ENCODE data around the gene JADE1.
A peak's percentile ranks its signal among the peaks of the same experiment; 100 is the strongest.

JADE1 gene

DNA sequence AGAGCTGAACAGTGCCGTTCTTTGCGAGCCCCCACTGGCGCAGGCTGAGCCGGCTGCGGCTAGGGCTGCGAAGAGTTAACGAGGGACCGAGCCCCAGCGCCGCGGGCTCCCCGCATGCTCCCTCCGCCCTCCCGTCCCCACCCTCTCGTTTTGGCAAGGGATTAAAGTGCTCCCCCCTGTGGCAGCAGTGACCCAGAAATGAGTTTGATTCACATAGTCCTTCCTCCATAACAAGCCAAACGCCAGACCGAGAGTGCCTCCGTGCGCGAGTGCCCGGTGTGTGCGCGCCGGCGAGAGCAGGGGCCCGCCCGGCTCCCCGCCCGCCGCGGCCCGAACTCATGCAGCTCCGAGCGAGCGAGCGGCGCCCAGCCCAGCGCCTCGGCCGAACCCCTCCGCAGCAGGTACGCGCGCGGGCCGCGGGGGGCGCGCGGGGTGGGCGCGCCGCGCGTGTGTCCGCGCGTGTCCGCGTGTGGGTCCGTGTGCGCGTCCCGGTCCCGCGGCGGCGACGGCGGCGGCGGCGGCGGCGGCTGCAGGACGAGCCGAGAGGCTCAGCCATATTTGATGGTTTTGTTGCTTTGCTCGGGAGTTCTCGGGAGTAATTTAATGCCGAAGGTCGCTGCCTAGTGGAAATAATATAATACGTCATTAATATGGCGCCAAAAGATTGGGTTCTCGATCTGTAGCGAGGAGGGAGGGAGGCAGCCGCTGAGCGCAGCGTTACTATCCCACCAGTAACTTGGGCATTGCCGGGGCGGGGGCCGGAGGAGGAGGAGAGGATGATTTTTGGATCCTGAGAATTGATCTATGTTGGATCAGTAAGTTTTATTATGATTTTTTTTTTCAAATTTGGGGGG lies at the start of gene JADE1:
JADE1 (plus strand) TSS at position 224 of the 854 bp plus-strand sequence. CDS start 22,059 bp downstream, outside the sequence.
- in situ Hi-C loops (cut with MboI; ENCODE audit: low sequenced_read_pairs, unreplicated experiment) = loop anchor here (5.0 kb wide), 1 partner anchor 232 kb away; no protein-coding TSS in a partner anchor
- TF ChIP-seq, protein P1, sequence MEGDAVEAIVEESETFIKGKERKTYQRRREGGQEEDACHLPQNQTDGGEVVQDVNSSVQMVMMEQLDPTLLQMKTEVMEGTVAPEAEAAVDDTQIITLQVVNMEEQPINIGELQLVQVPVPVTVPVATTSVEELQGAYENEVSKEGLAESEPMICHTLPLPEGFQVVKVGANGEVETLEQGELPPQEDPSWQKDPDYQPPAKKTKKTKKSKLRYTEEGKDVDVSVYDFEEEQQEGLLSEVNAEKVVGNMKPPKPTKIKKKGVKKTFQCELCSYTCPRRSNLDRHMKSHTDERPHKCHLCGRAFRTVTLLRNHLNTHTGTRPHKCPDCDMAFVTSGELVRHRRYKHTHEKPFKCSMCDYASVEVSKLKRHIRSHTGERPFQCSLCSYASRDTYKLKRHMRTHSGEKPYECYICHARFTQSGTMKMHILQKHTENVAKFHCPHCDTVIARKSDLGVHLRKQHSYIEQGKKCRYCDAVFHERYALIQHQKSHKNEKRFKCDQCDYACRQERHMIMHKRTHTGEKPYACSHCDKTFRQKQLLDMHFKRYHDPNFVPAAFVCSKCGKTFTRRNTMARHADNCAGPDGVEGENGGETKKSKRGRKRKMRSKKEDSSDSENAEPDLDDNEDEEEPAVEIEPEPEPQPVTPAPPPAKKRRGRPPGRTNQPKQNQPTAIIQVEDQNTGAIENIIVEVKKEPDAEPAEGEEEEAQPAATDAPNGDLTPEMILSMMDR (IDR thresholded peaks at IDR 0.05; ENCODE audit: borderline replicate concordance, control extremely low read depth, extremely low read depth, insufficient read depth, missing control alignments) = peak; percentile 72
- peak; percentile 91 for DNase-seq (ENCODE audit: low spot score)

- TF ChIP-seq, protein P1 (IDR thresholded peaks at IDR 0.05; ENCODE audit: borderline replicate concordance, control extremely low read depth, extremely low read depth, insufficient read depth, missing control alignments) = no peak
- in situ Hi-C loops (cut with MboI; ENCODE audit: low sequenced_read_pairs, unreplicated experiment) = no loop called here
- no peak for DNase-seq (ENCODE audit: low spot score)
These were observed 42.7 kb upstream of the JADE1 start for GRCh38 chr4:128766781-128767180.

GRCh38 chr4:128768373-128768996 lies 41.0 kb upstream of the JADE1 start:
- TF ChIP-seq, protein P1 (IDR thresholded peaks at IDR 0.05; ENCODE audit: borderline replicate concordance, control extremely low read depth, extremely low read depth, insufficient read depth, missing control alignments) = no peak
- no peak for DNase-seq (ENCODE audit: low spot score)
- in situ Hi-C loops (cut with MboI; ENCODE audit: low sequenced_read_pairs, unreplicated experiment) = no loop called here

DNA sequence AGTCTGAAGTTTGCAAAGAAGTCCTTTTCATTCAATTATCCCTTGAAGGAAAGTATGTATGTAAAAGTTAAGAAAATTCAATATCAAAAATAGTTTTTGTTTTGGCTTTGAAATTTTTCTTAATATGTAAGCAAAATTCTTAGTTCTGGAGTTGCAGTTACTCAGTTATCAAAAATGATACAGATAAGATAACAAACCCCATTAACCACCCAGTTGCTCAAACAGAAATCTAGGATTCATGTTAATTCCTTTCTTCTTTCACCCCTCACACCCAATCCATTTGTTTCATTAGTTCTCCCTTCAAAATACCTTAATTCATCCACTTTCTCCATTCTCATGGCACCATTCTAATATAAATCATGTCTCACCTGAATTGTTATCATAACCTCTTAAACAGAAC lies 40.5 kb upstream of the JADE1 start:
- DNase-seq (ENCODE audit: low spot score) = no peak
- TF ChIP-seq, protein P1 (IDR thresholded peaks at IDR 0.05; ENCODE audit: borderline replicate concordance, control extremely low read depth, extremely low read depth, insufficient read depth, missing control alignments) = no peak
- in situ Hi-C loops (cut with MboI; ENCODE audit: low sequenced_read_pairs, unreplicated experiment) = no loop called here

GRCh38 chr4:128770807-128771206 lies 38.7 kb upstream of the JADE1 start:
- no peak for DNase-seq (ENCODE audit: low spot score)
- TF ChIP-seq, protein P1 (IDR thresholded peaks at IDR 0.05; ENCODE audit: borderline replicate concordance, control extremely low read depth, extremely low read depth, insufficient read depth, missing control alignments) = no peak
- in situ Hi-C loops (cut with MboI; ENCODE audit: low sequenced_read_pairs, unreplicated experiment) = no loop called here

DNA sequence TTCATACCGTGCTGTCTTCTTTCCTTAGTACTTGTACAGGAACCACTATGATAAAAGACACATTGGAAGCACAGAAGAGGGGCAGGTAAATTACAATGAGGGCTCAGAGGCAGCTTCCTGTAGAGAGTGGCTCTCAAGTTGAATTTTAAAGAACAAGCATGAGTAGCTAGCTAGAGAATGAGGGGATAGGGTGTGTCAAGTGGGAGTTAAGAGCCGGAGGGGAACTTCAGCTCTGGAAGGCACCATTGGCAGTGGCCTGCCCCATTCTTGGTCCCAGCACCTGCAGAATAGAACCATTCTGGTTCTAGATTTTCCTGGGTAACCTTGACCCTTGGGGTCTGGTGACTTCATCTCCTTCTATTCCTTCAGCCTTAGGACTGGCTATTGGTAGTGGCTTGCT lies 34.0 kb upstream of the JADE1 start:
- in situ Hi-C loops (cut with MboI; ENCODE audit: low sequenced_read_pairs, unreplicated experiment) = no loop called here

More for the DNA sequence above, 34.0 kb upstream of the JADE1 start:
- TF ChIP-seq, protein P1 (IDR thresholded peaks at IDR 0.05; ENCODE audit: borderline replicate concordance, control extremely low read depth, extremely low read depth, insufficient read depth, missing control alignments) = no peak
- DNase-seq (ENCODE audit: low spot score) = no peak
